Astrocyte (in vitro differentiated cells and primary cell): ENCODE results near the gene KIFC1. TPM values are rescaled to one million over a fixed set of nuclear protein-coding genes. Genes with fewer than 3 reads are reported as not detected.
A peak's percentile ranks its signal among the peaks of the same experiment; 100 is the strongest.

ENCODE experiments used
- DNase-seq: peaks from one replicate; pipeline ENCODE4 v3.0.0-alpha.2; 2010; ENCODE audit warnings: low read depth
- FAIRE-seq: peaks from 2 replicates; lab custom pipeline; 2011; peaks lifted over from hg19 to GRCh38; lab: Jason Lieb, UNC
- H2AFZ ChIP-seq: 2 replicates; pipeline ENCODE4 v1.6.0; 2012; ENCODE audit warnings: low read depth, low read length, inconsistent platforms
- H3K27ac ChIP-seq: 2 replicates; pipeline ENCODE4 v1.5.1; 2011; ENCODE audit warnings: low read depth, low read length, inconsistent platforms
- H3K27me3 ChIP-seq: 2 replicates; pipeline ENCODE4 v1.6.0; 2011; ENCODE audit warnings: low read length, inconsistent platforms; ENCODE audit not compliant: insufficient read depth
- H3K36me3 ChIP-seq: 2 replicates; pipeline ENCODE4 v1.5.1; 2011; ENCODE audit warnings: low read length, inconsistent platforms; ENCODE audit not compliant: insufficient read depth
- H3K4me1 ChIP-seq: 2 replicates; pipeline ENCODE4 v1.5.1; 2011; ENCODE audit warnings: low read length, inconsistent platforms; ENCODE audit not compliant: insufficient read depth
- H3K4me2 ChIP-seq: 2 replicates; pipeline ENCODE4 v1.6.0; 2012; ENCODE audit warnings: low read length, inconsistent platforms
- H3K4me3 ChIP-seq: 2 replicates; pipeline ENCODE4 v1.5.1; 2011; ENCODE audit warnings: low read depth, mild to moderate bottlenecking, low read length, inconsistent platforms; ENCODE audit not compliant: insufficient read depth
- H3K79me2 ChIP-seq: 2 replicates; pipeline ENCODE4 v1.6.0; 2012; ENCODE audit warnings: mild to moderate bottlenecking, low read length, inconsistent platforms; ENCODE audit not compliant: insufficient read depth
- H3K9ac ChIP-seq: 2 replicates; pipeline ENCODE4 v1.6.0; 2012; ENCODE audit warnings: mild to moderate bottlenecking, low read length, inconsistent platforms
- H3K9me3 ChIP-seq: 2 replicates; pipeline ENCODE4 v1.5.1; 2012; ENCODE audit warnings: low read depth, mild to moderate bottlenecking, low read length, inconsistent platforms; ENCODE audit not compliant: insufficient read depth
- H4K20me1 ChIP-seq: 2 replicates; pipeline ENCODE4 v1.6.0; 2012; ENCODE audit warnings: low read length, inconsistent platforms; ENCODE audit not compliant: insufficient read depth
- H3K27ac Mint-ChIP-seq: one replicate; pipeline ENCODE4 v1.8.0; 2021; ENCODE audit warnings: mild to moderate bottlenecking, mixed read lengths; ENCODE audit not compliant: unreplicated experiment
- H3K27me3 Mint-ChIP-seq: one replicate; pipeline ENCODE4 v1.8.0; 2021; ENCODE audit warnings: low read depth, mixed read lengths; ENCODE audit not compliant: unreplicated experiment
- H3K36me3 Mint-ChIP-seq: one replicate; pipeline ENCODE4 v1.8.0; 2021; ENCODE audit warnings: low read depth, mixed read lengths; ENCODE audit not compliant: unreplicated experiment
- H3K4me1 Mint-ChIP-seq: one replicate; pipeline ENCODE4 v1.8.0; 2021; ENCODE audit warnings: low read depth, mixed read lengths; ENCODE audit not compliant: unreplicated experiment
- H3K4me3 Mint-ChIP-seq: one replicate; pipeline ENCODE4 v1.8.0; 2021; ENCODE audit warnings: mild to moderate bottlenecking, moderate library complexity, mixed read lengths; ENCODE audit not compliant: unreplicated experiment
- H3K9me3 Mint-ChIP-seq: one replicate; pipeline ENCODE4 v1.8.0; 2021; ENCODE audit warnings: mild to moderate bottlenecking, mixed read lengths; ENCODE audit not compliant: unreplicated experiment
- EZH2 ChIP-seq: IDR thresholded peaks from 2 replicates; pipeline ENCODE4 v1.6.1; 2012; ENCODE audit warnings: mild to moderate bottlenecking, low read length, inconsistent platforms; ENCODE audit not compliant: insufficient read depth
- total RNA-seq: library from RNA; stranded (reverse); gene quantifications from 2 replicates; pipeline ENCODE4 v1.2.1, GENCODE V29; 2021
- TF ChIP-seq, protein P1 (sequence below): IDR thresholded peaks from 2 replicates; pipeline ENCODE4 v1.5.1; 2011; ENCODE audit warnings: low read depth, mild to moderate bottlenecking, inconsistent platforms, low read length, moderate library complexity; ENCODE audit not compliant: insufficient read depth

Gene KIFC1
- total RNA-seq, 1 donor from 2014 or later = 4.2 TPM

DNA sequence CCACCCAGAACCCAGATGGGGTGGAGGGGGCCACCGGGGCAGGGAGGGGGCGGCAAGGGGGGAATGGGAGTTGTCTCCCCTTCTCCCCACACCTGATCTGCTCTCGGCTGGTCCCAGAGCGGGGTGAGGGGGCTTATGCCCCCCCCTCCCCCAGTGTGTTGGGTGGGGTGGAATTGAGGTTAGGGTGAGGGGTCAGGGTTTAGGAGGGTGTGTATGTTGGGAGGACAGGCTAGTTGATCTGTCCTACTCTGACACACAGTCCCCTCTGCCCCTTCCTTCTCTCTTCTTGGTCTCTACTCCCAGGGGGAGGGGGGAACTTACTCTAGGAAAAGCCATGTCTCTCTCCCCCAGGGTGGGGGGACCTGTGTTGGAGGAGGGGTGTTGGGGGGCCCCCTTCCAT is 60.9 kb downstream of the KIFC1 start:
- TF ChIP-seq EZH2 = no peak
- TF ChIP-seq, protein P1, sequence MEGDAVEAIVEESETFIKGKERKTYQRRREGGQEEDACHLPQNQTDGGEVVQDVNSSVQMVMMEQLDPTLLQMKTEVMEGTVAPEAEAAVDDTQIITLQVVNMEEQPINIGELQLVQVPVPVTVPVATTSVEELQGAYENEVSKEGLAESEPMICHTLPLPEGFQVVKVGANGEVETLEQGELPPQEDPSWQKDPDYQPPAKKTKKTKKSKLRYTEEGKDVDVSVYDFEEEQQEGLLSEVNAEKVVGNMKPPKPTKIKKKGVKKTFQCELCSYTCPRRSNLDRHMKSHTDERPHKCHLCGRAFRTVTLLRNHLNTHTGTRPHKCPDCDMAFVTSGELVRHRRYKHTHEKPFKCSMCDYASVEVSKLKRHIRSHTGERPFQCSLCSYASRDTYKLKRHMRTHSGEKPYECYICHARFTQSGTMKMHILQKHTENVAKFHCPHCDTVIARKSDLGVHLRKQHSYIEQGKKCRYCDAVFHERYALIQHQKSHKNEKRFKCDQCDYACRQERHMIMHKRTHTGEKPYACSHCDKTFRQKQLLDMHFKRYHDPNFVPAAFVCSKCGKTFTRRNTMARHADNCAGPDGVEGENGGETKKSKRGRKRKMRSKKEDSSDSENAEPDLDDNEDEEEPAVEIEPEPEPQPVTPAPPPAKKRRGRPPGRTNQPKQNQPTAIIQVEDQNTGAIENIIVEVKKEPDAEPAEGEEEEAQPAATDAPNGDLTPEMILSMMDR = no peak
- peaks cover 11% of the 10 kb centered on the region for H3K36me3 ChIP-seq

DNA sequence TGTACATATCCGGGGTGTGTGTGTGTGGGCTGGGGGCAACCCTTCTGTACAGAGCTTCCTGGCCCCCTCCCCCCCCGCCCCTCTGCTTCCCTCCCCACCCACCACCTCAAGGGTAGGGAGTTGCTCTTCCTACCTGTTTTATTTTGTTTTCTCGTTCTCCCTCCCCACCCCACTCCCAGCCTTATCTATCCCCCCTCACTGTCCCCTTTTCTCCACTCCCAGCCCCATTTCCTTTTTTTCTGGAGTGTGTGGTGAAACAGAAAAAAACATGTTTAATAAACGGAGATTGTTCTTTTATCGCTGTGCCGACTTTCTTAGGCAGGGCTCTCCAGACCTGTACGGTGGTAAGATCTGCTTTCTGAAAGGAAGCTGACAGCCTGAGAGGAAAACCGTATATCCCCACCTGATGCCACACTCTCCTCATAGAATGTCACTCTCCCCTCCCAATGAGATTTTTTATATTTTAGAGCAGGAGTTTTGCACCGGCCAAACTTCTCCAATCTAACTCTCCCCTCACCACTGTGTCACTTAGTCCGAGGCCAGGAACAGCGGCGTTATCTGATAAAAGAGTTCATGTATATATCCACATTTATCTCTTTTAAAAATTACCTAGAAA is 61.9 kb downstream of the KIFC1 start:
- Histone ChIP-seq H3K9ac (peak overlapping the region; percentile 92), H2AFZ (peak overlapping the region; percentile 77), H4K20me1 (peaks cover 13% of the 10 kb centered on the region), H3K4me3 (peak overlapping the region; percentile 88), H3K79me2 (peaks cover 31% of the 10 kb centered on the region), H3K4me2 (peak overlapping the region; percentile 93), H3K4me1 (peaks cover 8% of the 10 kb centered on the region), H3K9me3 (no peaks in the 10 kb centered on the region), H3K27me3 (no peaks in the 10 kb centered on the region), H3K36me3 (peaks cover 11% of the 10 kb centered on the region), H3K27ac (peak overlapping the region; percentile 51)
- peaks cover 8% of the 10 kb centered on the region for H3K4me1 Mint-ChIP-seq
- DNase-seq (peak; percentile 8), FAIRE-seq (no peak)
- H3K36me3 Mint-ChIP-seq = peaks cover 18% of the 10 kb centered on the region
- H3K9me3 Mint-ChIP-seq = no peaks in the 10 kb centered on the region
- peak overlapping the region; percentile 95 for H3K4me3 Mint-ChIP-seq
- TF ChIP-seq, protein P1 = no peak
- H3K27me3 Mint-ChIP-seq = no peaks in the 10 kb centered on the region
- peak overlapping the region; percentile 56 for H3K27ac Mint-ChIP-seq

More for the DNA sequence above, 60.9 kb downstream of the KIFC1 start:
- Histone ChIP-seq H3K79me2 (peaks cover 31% of the 10 kb centered on the region), H3K4me1 (peaks cover 8% of the 10 kb centered on the region), H3K4me3 (no peak overlapping the region), H3K4me2 (no peak overlapping the region), H2AFZ (no peak overlapping the region), H3K27ac (no peak overlapping the region), H4K20me1 (peaks cover 16% of the 10 kb centered on the region), H3K9ac (no peak overlapping the region), H3K27me3 (no peaks in the 10 kb centered on the region), H3K9me3 (no peaks in the 10 kb centered on the region)
- Mint-ChIP-seq H3K4me3 (no peak overlapping the region), H3K4me1 (peaks cover 8% of the 10 kb centered on the region), H3K9me3 (no peaks in the 10 kb centered on the region), H3K27me3 (no peaks in the 10 kb centered on the region), H3K27ac (no peak overlapping the region), H3K36me3 (peaks cover 23% of the 10 kb centered on the region)
- DNase-seq = no peak
- no peak for FAIRE-seq
